GM19395 (cell line): ENCODE measurements around the gene CALCOCO2.
"Not testable (repeated sequence)": the region's sequence is repeated elsewhere in the genome, so short reads cannot be mapped to it uniquely, and the experiment has no call there.

ENCODE experiments used
- ATAC-seq: cut with Tn5 transposase; IDR thresholded peaks from one replicate; pipeline ENCODE4 v1.9.1; 2021; ENCODE audit warnings: mild to moderate bottlenecking, moderate library complexity; ENCODE audit not compliant: unreplicated experiment

Gene CALCOCO2, protein sequence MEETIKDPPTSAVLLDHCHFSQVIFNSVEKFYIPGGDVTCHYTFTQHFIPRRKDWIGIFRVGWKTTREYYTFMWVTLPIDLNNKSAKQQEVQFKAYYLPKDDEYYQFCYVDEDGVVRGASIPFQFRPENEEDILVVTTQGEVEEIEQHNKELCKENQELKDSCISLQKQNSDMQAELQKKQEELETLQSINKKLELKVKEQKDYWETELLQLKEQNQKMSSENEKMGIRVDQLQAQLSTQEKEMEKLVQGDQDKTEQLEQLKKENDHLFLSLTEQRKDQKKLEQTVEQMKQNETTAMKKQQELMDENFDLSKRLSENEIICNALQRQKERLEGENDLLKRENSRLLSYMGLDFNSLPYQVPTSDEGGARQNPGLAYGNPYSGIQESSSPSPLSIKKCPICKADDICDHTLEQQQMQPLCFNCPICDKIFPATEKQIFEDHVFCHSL

GRCh38 chr17:48830840-48831548, at the start of gene CALCOCO2:
Gene CALCOCO2, plus strand, starts transcription at chr17:48831035. Its CDS starts 10,673 bp downstream, at chr17:48841708.
- peak; percentile 80 for ATAC-seq

- ATAC-seq, result no peak
Observed at GRCh38 chr17:48787828-48788227, 43.0 kb upstream of the CALCOCO2 start.

- ATAC-seq, result no peak
Observed at GRCh38 chr17:48790607-48791127, 40.2 kb upstream of the CALCOCO2 start.

- no peak for ATAC-seq
Observed at GRCh38 chr17:48791128-48792032, 39.5 kb upstream of the CALCOCO2 start.

DNA sequence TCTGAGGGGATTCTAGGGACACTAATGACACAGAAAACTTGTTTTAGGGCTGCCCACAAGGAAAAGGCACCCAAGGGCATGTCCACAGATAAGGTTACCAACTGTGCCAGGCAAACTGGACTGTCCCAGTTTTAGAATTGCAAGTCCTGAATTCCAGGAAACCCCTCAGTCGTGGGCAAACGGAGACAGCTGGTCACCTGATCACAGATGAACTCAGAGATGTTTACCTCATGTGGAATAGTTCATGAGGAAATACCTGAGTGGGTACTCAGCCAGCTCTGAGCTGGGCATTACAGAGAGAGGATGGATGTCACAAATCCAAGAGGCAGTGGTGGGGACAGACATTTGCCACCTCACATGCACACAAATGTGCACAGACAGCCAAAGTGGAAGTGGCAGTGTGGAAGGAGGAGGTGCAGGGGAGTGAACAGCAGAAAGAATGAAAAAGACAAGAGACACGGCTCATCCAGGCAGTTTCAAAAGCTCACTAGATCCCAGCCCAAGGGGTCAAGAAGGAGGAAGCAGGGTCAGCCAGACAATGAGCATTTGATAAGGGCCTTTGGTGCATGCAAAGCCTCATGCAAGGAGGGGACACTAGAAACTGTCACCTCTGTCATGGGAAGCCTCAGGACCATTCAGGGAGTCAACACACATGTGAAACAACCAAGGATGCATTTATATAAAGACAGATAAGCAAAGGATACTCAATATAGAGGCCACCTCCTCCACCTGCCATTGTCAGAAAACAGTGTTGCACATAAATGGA, 38.6 kb upstream of the CALCOCO2 start:
- no peak for ATAC-seq

DNA sequence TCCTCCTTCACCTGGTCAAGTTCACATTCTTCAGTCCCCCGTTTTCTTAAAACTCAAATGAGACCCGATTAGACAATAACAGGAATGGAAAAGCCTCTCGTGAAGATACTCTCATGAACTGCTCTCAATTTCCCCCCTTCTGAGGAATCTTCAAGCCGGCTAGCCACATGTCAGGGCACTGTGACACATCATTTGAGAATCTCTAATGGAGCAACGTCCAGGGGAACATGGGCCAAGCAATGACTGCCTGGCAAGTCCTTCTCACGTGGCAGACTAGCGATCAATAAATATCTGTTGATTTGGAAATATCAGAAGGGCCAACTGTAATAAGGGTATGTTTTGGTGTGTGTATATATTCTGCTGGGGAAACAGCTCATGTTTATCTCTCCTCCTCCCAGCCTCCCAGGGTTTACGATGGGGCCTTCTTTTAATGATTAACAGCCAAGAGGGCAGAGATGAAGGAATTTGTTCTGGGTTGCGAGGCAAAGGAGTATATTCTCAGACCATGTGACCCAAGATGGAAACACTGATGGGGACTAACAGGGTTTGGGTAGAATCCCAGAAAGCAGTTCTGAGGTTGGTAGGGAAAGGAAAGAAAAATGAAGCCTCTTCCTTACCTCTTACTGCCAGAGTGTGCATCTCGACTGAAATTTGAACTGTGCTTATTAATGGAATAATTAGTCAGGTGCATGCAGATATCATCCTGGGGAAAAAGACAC, 35.2 kb upstream of the CALCOCO2 start:
- no peak for ATAC-seq

- ATAC-seq, result not testable (repeated sequence)
Observed at GRCh38 chr17:48796163-48796522, 34.7 kb upstream of the CALCOCO2 start.

GRCh38 chr17:48799069-48799723, 31.6 kb upstream of the CALCOCO2 start:
- ATAC-seq, result no peak

DNA sequence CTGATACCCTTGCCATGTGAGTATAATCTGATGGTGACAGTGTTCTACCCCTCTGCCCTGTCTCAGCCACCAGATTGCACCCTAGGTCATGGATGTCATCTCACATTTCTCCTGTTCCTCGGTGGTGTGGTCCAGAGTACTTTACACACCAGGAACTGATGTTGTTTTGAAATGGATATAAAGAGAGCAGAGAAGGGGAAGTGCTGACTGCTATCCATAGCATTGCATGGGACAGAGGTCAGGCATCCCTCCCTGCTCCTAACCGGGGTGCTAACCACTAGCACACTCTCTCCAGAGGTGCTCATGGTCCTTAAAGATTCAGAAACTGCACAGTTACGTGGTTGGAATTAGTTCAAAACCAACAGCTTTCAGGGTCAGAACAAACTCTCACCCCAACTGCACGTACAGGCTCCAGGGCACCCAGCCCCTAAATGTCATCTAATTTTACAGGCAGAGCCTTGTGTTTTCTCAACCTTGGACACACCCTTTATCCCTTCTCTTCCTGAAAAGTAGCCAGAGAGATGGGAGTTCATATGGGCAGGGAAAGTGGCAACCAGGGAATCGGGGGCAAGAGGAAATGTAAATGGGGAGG, 30.1 kb upstream of the CALCOCO2 start:
- ATAC-seq, result no peak

DNA sequence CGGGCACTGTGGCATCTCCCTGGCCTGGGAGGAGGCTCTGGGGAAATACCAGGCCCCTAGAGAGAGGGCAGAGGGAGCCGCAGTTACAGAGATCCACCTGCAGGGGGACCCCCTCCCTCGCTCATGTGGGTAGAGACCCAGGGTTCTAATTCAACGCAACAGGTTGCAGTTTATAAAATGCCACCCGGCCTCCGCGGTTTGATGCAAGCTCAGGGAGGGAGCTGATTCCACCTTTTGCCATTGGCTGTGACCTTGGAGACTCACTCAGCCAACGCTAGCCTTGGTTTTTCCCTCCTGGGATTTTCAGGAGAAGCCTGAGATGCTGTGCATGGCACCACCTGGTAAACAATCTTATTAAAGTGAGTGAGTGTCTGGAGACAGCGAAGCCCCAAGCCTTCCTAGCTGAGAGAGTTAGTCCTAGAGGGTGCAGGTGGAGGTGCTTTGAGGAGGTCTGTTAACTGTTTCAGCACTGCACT, 25.9 kb upstream of the CALCOCO2 start:
- ATAC-seq, result no peak

- ATAC-seq, result no peak
Observed at GRCh38 chr17:48809182-48809581, 21.7 kb upstream of the CALCOCO2 start.

DNA sequence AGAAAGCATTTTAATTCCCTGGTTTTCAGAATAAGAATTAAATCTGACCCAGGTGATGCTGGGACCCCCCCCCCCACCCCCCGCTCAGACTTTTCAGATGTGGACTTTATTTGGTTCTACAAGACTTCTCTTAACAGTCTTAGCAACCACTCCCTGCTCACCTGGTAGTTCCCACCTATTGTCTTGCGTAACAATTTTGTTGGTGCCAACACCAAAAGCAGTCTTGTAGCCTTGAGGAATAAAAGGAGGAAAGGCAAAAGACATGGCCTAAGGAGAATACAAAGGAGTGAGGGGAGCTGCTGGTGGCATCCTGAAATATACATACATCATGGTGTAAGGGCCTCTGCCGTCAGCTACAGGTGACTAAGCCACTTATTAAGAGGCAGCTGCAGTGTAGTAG, 18.8 kb upstream of the CALCOCO2 start:
- ATAC-seq, result no peak

DNA sequence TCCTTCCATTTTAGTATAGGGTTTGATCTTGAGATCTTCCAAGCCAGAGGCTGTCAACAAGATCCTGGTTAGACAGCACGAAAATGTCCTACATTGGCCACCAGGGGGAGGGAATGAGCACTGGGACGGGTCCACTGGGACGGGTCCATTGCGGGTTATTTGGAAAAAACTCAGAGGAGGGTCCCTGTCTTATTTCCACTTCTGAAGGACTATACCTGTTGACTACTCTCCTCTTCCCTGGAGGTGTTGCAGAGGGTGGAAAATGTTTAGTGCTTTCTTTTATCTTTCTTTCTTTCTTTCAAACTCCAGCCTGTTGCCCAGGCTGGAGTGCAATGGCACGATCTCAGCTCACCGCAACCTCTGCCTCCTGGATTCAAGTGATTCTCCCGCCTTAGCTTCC, 16.3 kb upstream of the CALCOCO2 start:
- no peak for ATAC-seq

DNA sequence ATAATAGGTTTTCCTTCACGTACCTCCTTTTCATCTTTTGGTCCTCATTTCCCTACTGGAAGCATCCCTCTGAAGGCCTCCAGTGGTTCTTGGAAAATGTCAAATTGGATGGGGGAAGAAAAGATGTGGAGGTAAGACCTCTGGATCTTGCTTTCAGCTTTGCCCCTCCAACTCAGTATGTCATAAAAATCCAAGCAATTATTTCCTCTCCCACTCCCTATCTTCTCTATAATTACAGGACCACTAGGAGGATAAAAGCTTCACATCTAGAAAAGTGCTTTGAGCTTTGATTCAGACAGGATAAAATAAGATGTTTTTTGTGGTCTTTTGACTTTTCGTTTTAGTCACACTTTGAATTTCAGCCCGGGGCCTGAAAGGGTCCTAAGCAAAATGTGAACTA, 15.5 kb upstream of the CALCOCO2 start:
- ATAC-seq, result no peak

GRCh38 chr17:48816438-48816773, 14.4 kb upstream of the CALCOCO2 start:
- ATAC-seq, result no peak

DNA sequence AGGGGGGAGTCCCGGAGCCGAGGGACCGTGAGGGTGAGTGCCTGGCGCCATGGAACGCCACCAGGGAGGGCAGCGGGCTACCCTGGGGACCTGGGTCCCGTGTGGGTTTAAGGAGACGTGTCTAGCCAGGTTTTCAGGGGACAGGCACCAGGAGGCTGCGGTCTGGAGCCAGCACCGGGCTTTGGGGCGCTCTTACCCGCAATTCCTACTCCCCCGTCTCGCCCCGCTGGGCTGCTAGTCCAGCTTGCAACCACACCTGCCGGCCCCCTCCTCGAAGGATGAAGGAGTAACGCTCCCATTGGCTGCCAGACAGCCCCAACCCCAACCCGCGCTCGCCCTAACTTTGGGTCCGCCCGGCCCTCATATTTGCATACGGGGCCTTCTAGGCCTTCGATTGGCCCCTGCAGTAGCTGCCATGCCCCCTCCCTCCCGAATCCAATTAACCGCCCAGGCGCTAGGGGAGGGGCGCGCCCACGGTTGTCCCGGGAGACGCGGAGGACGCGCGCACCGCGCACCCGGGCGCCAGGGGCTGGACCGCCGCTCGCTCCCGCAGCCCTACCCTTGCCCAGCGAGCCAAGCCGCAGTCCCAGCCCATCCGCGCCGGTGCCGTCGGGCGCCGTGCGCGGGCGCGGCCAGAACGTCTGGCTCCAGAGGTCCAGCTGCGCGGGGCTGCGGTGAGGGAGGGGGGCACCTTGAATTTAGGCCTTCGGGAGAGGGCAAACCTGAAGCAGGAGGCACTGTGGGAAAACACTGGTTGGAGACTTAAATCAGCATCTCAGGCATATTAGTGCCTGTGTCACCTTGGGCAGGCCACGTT, 13.9 kb upstream of the CALCOCO2 start, which contains the start of gene TTLL6:
Gene TTLL6, minus strand, starts transcription at position 456 of the 817 bp plus-strand sequence. Its CDS starts 157 bp downstream, at position 299.
- ATAC-seq, result peak; percentile 68

DNA sequence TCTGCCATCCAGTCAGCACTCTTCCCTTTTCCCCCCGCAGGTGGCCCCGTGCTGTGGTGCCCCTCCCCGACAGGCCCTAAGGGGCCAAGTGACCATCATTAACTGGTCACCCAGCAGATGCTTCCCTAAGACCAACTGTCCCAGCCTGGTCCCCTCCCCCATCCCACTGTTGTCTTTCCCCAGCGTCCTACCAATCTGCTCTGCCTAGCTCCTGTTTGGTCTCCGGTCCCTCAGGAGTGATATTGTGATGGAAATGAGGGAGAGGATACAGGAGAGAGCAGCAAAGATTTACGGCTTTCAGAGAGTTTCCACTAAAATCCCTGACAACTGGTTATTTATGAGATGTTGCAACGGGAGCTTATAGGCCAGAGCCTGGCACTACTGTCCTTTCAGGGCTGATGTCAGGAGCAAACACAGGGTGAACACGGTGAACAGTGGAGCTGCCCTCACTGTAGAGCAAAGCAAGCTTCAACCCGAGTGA, 12.4 kb upstream of the CALCOCO2 start:
- no peak for ATAC-seq
